Inflammatory macrophage treated with lipopolysaccharide for 4 hours (primary cell): Measurements from ENCODE around the gene EXOC4.

Experiments
- DNase-seq: peaks from one replicate; pipeline ENCODE4 v3.0.0-alpha.2; 2020

Gene EXOC4

GRCh38 chr7:133727476-133728214, 474.8 kb downstream of the EXOC4 start:
- no peak for DNase-seq

DNA sequence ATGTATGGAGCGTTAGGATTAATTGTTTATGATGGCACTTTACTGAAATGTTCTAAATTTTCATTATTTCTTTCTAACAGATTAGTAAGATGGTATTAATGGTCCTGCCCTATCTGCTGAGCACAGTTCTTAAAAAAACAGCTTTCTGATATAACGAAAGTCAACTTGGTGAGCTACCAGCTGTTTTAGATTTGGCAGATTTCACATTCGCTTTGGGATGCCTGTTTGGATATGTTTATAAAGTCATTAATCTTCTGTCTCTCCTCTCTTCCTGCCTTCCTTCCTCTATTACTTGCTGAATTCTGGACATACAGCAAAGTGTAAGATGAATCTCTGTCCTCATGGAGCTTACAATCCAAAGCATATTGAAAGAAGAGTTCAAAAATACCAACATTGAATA, 477.5 kb downstream of the EXOC4 start:
- DNase-seq: no peak

DNA sequence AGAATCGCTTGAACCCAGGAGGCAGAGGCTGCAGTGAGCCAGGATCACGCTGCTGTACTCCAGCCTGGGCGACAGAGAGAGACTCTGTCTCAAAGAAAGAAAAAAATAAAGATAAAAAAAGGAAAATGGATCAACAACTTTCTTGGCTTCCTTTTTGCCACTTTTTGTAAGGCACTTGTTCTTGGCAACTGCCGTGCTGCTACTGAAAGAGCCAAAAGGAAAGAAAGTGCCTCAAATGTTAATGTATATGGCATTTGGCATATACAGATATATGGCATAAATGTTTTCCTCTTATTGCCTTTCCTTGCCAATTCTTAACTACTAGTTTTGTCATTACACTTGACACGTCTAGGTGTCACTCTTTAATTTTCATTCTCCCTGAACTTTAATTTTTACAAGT, 480.5 kb downstream of the EXOC4 start:
- no peak for DNase-seq

GRCh38 chr7:133735222-133735621, 482.3 kb downstream of the EXOC4 start:
- no peak for DNase-seq

- no peak for DNase-seq
Measured at GRCh38 chr7:133739817-133740216, 486.9 kb downstream of the EXOC4 start.

DNA sequence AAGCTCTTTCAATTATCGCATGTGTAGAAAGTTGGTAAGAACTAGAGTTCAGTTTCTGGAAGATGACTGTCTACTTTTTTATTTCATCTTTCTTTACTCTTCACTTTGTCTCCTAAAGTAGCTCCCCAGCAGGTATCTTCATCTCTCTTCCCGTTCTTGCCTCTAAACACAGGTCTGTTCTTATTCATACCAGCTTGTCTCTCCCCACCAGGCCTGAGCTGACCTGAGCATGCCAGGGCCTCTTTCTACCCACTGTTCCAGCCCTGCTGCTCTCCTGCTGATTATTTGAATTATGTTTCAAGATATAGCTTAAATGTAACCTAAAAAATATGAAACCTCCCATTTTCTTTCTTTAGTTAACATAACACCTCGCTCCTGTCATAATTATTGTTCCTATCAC, 488.2 kb downstream of the EXOC4 start:
- no peak for DNase-seq

GRCh38 chr7:133741703-133742102, 488.8 kb downstream of the EXOC4 start:
- DNase-seq: no peak

DNA sequence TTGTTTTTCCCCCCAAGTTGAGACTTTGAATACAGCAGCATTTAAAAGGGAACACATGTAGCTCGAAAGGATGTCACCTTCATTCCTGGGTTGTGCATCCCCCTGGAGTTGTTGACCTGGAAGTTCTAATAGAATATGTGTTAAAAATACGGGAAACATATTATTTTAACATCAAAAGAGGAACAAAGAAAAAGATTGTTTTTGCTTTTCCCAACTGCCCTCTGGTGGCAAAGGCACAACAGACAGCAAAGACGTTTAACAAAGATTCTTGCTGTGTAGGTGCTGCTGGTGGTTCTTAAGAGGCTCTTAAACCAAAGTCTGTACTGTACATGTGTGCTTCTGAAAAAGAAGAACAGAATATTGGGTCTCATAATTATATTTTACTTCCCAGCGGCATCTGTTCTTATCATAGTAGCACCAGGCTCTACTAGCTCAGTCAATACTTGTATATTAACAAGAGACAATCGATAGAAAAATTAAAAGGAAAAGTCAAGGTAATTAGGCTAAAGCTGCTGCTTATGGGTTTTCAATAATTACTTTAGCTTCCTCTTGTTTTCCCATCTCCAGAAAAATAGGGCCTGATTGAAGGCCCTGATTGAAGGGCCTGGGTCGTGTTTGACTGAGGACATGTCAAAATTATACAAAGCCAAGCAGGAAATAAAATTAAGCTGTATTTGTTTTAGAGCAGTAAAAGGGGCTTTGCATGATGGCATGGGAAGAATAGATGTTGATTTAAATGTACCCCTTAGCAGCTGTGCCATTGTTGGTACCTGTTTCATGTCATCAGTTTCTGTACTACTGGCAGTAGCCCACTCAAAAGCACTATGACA, 490.0 kb downstream of the EXOC4 start:
- DNase-seq: peak; percentile 42

DNA sequence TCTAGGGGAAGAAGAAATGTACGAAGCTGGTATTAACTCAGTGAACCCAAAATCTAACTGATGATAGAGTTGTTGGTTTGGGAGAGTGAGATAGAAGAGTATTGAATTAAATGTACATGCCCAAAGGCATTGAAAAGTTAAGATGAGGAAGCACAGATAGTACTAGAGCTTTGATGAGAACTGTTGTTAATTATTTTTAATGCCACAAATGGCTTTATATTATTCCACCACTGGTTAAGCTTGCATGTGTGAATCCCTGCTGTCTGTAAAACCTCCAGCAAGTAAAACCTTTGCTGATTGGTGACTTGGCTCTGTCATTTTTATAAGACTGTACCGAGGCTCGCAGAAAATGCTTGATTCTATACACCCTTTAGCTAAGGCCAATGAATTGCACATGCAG, 491.6 kb downstream of the EXOC4 start:
- DNase-seq: no peak

DNA sequence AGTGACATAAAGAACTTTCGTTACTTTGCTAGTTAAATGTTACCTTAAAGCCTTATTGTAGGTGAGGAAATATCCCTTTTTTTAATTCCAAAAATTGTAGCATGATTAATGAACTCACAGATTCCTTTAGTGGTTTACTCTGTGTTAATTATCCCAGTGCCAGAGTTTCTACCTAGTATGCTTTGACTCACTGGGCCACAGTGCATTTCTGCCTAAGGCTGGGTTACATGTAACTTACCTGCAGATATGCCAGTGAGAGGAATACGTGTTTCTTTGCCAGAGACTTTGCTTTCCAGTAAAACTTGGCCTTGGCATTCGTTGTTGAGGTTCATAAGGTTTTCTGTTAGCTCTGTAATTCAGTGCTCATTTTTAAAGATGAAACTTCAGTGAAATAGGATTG, 493.4 kb downstream of the EXOC4 start:
- no peak for DNase-seq

DNA sequence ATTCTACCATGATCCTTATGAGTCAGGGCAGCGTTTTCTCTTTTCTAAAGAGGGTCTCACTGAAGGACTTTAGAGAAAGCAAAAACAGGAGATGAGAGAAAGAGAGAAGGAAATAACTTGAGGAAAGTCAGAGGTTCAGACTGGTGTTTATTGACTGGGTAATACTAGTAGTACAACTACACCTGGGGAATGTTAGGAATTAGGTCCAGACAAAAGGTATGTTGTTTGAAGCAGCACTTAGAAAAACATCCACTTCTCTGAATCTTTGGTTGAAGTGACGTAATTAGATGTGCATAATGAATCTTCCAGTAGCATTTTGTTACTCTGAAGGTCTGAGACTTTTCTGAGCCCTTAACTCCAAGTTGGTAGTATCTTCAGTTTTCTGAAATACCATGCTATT, 494.0 kb downstream of the EXOC4 start:
- no peak for DNase-seq

DNA sequence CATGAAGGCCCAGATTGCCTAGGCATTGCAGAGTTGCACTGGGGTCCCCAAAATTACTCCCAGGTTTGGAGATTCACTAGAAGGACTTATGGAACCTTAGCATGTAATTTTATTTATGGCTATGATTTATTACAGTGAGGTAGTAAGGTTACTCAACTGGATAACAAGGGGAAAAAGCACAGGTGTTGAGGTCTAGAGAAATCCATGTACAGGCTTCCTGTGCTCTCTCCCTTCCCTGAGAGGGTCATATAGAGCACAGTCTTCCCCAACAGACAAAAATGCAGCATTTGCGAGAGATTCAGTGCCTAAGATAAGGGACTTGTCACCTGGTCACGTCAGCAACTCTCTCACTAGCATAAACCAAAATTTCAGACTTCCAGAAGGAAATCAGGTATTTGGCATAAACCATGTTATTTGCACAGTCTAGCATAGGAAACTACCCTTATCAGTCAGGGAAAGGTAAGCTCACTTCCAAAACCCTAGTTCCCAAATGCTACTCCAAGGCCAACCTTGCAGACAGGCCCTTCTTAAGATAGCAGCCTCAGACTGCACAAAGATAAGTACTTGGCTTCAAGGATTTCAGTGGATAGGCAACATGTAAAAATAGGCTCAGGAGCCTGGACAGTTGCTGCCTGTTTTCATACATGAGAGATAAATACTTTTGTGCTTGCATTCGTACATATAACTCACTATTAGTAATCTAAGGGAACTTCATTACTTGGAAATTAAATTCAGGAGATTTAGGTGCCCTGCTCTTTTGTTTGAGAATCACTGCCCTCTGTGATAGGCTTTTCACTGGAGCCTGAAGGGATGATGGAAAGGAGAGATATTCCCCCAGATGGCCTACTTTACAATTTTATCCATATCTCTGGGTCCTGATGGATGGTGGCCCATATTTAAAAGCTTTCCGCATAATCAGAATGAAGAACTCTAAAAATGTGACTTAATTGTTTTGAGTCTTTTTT, 495.8 kb downstream of the EXOC4 start:
- no peak for DNase-seq

GRCh38 chr7:133750287-133750686, 497.4 kb downstream of the EXOC4 start:
- no peak for DNase-seq

DNA sequence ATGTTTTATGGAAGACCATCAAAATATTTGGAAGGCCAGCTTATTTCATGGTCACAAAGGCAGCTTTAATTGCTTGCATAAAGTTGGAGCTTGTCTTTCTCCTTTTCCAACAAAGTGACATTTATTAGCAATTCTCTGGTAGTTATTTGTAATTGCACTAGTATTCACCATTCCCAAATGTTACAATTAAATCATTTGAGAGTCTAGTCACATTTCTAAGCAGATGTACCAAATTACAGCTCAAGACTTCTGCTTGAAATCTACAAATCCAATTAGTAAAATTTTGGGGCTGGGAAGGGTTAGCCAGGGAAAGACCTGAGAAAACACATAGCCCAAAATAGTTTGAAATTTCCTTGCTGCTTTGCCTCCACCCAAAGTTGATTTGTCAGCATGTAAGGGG, 498.2 kb downstream of the EXOC4 start:
- no peak for DNase-seq

GRCh38 chr7:133753513-133753912, 500.6 kb downstream of the EXOC4 start:
- no peak for DNase-seq

GRCh38 chr7:133754708-133755107, 501.8 kb downstream of the EXOC4 start:
- DNase-seq: no peak

DNA sequence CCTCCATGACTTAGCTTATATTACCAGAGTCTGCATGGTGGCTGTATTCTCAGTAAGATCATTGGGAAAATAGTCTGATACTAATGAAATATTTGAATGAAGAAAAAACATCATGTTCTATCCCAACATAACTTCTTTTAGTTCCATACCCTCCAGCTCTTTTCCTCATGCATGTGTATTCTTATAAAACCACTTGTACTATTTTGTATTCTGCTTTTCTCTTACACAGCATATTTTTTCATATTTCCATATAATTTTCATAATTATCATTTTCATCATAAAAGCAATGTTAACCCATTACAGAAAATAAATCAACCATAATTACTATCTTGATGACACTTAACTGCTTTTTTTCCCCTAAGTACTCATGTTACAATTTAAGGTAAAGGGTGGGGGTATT, 503.0 kb downstream of the EXOC4 start:
- no peak for DNase-seq

GRCh38 chr7:133761443-133761842, 508.6 kb downstream of the EXOC4 start:
- no peak for DNase-seq

DNA sequence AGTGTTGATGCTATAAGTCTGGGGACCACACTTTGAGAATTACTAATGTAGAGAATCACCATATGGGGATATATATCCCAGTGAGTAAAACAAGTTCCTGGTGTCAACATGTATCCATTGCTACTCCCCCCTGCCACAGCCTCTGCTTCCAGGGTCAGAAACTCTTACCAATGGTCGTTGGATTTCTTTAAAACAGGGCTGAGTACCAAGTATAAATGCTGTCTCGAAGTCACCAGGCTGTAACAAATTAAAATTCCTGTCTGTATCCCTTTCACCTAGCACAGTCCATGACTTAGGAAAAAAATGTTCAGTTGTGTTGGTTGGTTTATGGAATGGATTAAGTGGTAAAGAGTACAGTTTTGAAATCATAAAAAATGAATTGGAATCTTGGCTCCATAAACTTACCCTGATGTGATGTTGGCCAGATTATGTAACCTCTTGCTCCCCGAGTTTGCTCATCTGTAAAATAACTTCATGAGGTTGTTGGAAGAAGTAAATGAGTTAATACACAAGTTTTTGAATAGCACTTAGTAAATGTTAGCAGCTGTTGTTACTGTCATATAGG, 510.3 kb downstream of the EXOC4 start:
- no peak for DNase-seq

DNA sequence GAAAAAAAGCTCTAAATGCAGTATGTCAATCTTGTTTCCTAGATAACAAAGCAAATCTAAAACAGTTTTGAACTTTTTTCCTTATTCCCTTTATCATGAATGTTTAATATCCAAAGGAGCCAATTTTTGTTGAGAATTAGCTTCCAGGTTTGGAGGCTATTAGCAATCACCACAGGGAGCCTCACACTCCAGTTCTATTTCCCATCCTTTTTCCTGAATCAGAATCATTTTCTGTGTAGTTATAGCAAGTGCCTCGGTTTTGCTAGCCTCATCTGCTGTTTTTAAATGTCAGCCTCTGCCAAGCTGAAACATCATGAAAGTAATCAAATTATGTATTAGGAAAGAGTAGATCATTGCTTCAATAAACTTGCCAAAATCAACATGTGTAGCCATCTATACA, 516.8 kb downstream of the EXOC4 start:
- no peak for DNase-seq

- DNase-seq: no peak
Measured at GRCh38 chr7:133770863-133771492, 518.1 kb downstream of the EXOC4 start.

DNA sequence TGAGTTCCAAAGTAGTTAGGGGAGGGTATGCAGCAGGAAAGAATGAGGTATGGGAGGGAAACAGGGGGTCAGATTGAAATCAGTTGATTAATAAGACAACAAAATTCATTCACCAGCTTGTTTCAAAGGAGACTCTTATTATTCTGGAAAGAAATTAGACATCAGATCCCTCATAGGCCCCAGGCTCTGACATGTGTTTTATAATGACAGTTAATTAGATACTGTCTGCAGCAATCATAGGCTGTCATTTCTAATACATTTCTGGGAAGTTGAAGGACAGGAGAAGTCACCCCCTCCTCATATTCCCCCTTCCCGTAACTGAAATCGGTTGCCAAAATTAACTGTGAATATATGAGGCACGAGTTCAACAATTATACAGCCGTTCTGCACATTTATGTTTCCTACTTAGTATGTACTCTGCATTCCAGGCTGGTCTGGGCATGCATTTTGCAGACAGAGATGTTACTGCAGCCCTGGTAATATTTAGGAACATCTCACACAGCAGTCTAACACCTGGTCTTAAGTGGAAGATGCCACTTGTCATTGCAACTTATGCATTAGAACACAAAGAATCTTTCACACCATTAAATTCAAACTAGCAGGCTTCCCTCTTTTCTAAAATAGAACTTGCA, 519.0 kb downstream of the EXOC4 start:
- no peak for DNase-seq
